Stimulated activated CD4-positive, alpha-beta T cell treated with anti-CD3 and anti-CD28 coated beads, Interleukin-15, amount 100 ng/mL, for 24 hours (primary cell): ENCODE results near the gene NDUFB6.
A peak's percentile ranks its signal among the peaks of the same experiment; 100 is the strongest.
"Not testable (repeated sequence)": the region's sequence is repeated elsewhere in the genome, so short reads cannot be mapped to it uniquely, and the experiment has no call there.

Experiments
- DNase-seq: peaks from one replicate; pipeline ENCODE4 v3.0.0-alpha.2; 2020

NDUFB6 gene

GRCh38 chr9:32570262-32570661 is 2.7 kb downstream of the NDUFB6 start:
- no peak for DNase-seq

- DNase-seq: no peak
Measured at GRCh38 chr9:32566770-32567169, 6.2 kb downstream of the NDUFB6 start.

- no peak for DNase-seq
Measured at GRCh38 chr9:32565967-32566366, 7.0 kb downstream of the NDUFB6 start.

GRCh38 chr9:32558408-32558934 is 14.5 kb downstream of the NDUFB6 start:
- DNase-seq: no peak

GRCh38 chr9:32554591-32554990 is 18.4 kb downstream of the NDUFB6 start:
- no peak for DNase-seq

GRCh38 chr9:32554107-32554506 is 18.9 kb downstream of the NDUFB6 start:
- DNase-seq: no peak

- peak; percentile 94 for DNase-seq
Measured at GRCh38 chr9:32552172-32552872, 20.6 kb downstream of the NDUFB6 start, which contains the start of the genes SMIM27 and TOPORS. TSS of gene SMIM27 (plus strand) at chr9:32552327. CDS start at chr9:32552435, 108 bp downstream. TSS of gene TOPORS (minus strand) at chr9:32552586. CDS start at chr9:32552436, 150 bp downstream.

- DNase-seq: peak; percentile 67
Measured at GRCh38 chr9:32551276-32552051, 21.5 kb downstream of the NDUFB6 start.

GRCh38 chr9:32550562-32551275 is 22.2 kb downstream of the NDUFB6 start:
- peak; percentile 92 for DNase-seq

- DNase-seq: no peak
Measured at GRCh38 chr9:32550150-32550561, 22.8 kb downstream of the NDUFB6 start.

GRCh38 chr9:32548213-32548612 is 24.7 kb downstream of the NDUFB6 start:
- not testable (repeated sequence) for DNase-seq

- no peak for DNase-seq
Measured at GRCh38 chr9:32545884-32546283, 27.1 kb downstream of the NDUFB6 start.

GRCh38 chr9:32543047-32543446 is 29.9 kb downstream of the NDUFB6 start:
- no peak for DNase-seq

- DNase-seq: no peak
Measured at GRCh38 chr9:32533816-32534215, 39.1 kb downstream of the NDUFB6 start.

- no peak for DNase-seq
Measured at GRCh38 chr9:32533336-32533735, 39.6 kb downstream of the NDUFB6 start.

GRCh38 chr9:32526707-32527048 is 46.3 kb downstream of the NDUFB6 start:
- DNase-seq: no peak

- DNase-seq: peak; percentile 82
Measured at GRCh38 chr9:32526041-32526706, 46.8 kb downstream of the NDUFB6 start, which contains the start of gene RIGI. TSS of gene RIGI (minus strand) at chr9:32526196. CDS start at chr9:32526166, 30 bp downstream.

- no peak for DNase-seq
Measured at GRCh38 chr9:32525709-32526030, 47.3 kb downstream of the NDUFB6 start.

- DNase-seq: peak; percentile 30
Measured at GRCh38 chr9:32524892-32525708, 47.9 kb downstream of the NDUFB6 start.

GRCh38 chr9:32524558-32524891 is 48.4 kb downstream of the NDUFB6 start:
- not testable (repeated sequence) for DNase-seq

- DNase-seq: no peak
Measured at GRCh38 chr9:32523910-32524309, 49.0 kb downstream of the NDUFB6 start.

- no peak for DNase-seq
Measured at GRCh38 chr9:32518276-32518675, 54.7 kb downstream of the NDUFB6 start.
